DLD1 (cell line): ENCODE data around the gene MOGAT3.

ENCODE experiments used
- in situ Hi-C: cut with HindIII; loops from 2 replicates; pipeline ENCODE4 v1.10.0; 2017; ENCODE audit warnings: low sequenced_read_pairs

The MOGAT3 gene

DNA sequence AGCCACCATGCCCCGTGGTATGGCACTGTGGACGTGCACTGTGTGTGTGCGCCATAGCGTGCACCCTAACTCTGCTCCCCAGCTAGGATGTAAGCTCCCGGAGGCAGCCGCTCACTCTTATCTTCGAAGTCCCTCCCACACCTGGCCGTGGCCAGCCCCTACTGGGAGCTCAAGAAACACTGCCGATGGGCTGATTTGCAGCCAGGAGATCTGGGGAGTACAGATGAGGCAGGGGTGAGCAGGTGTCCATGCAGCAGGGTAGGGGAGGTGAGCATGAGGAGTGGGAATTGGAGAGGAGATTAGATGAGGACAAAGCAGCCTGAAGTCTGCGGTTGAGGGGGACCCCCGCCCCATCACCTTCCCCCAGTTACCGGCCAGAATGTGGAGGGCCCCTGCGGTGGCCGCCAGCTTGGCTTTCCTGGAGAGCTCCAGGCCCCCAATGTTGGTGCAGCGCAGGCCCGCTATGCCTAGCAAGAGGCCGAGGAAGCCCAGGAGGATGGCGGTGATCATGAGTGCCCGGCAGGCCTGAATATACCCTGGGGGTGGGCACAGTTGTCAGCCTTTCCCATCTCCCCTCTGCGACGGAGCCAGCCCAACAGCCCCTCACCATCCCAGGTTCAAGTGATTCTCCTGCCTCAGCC is 33.2 kb upstream of the MOGAT3 start:
- in situ Hi-C loops = no loop called here

DNA sequence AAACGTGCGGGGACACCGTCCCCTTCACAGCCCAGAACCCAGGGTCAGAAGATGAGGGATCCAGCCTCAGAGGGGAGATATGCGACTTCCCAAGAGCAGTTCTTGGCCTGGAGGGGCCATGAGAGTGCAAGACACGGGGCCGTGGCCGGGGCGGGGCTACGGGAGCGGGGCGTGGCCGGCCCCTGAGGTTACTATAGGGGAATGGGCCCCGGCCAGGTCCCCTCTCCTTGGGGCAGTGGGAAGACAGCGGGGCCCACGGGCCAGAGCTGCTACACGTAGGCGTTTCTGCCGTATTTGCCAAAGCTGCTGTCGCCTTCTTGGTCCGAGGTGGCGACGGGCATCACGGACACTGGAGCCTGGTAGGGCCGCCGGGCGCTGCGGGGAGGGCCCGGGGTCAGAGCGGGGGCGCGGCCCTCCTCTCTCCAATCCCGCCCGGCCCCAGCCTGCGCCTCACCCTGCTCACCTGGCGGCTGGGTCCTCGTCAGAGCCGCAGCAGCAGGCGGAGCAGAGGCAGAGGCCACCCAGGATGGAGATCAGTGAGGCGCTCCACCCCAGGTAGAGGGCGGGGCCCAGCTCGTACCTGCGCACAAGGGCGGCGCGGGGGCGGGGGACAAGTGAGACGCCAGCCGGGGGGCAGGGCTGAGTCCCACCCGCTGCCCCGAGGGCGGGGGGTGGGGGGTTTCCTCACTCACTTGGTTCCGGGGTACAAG is 31.5 kb upstream of the MOGAT3 start:
- in situ Hi-C loops = no loop called here

DNA sequence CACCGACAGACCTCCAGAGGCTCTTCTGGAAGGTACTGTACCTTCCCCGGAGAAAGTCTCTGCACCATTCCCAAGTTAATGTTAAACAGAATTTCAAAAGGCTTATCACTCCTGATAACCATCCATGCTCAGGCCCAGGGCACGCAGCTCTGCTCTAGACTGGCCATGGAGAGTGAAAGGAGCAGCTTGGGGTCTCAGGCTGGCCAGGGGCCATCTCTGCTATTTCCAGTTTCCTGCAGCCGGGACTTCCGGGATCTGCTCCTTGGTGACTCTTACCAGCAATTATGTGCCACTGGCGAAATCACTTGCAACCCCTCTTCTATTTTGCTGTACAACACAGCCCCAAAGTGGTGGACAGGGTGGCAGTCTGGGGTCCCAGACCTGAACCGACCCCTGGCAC is 30.8 kb upstream of the MOGAT3 start:
- in situ Hi-C loops = no loop called here

- in situ Hi-C loops = no loop called here
Observed at GRCh38 chr7:101226721-101227120, 25.9 kb upstream of the MOGAT3 start.

DNA sequence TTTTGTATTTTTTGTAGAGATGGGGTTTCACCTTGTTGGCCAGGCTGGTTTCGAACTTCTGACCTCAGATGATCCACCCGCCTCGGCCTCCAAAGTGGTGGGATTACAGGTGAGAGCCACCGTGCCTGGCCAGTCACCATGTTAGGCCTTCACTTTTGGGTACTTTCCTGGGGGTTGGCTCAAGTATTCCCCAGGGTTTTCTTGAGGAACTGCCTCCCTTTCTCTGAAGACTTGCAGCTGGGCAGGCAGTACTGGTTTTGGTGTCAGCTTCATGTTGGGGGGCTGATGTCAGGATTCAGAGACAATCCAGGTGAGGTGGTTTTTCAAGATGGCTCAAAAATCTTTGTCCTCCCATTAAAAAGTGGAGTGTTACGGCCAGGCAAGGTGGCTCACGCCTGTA is 24.8 kb upstream of the MOGAT3 start:
- in situ Hi-C loops = no loop called here

- in situ Hi-C loops = no loop called here
Observed at GRCh38 chr7:101223528-101223927, 22.7 kb upstream of the MOGAT3 start.

DNA sequence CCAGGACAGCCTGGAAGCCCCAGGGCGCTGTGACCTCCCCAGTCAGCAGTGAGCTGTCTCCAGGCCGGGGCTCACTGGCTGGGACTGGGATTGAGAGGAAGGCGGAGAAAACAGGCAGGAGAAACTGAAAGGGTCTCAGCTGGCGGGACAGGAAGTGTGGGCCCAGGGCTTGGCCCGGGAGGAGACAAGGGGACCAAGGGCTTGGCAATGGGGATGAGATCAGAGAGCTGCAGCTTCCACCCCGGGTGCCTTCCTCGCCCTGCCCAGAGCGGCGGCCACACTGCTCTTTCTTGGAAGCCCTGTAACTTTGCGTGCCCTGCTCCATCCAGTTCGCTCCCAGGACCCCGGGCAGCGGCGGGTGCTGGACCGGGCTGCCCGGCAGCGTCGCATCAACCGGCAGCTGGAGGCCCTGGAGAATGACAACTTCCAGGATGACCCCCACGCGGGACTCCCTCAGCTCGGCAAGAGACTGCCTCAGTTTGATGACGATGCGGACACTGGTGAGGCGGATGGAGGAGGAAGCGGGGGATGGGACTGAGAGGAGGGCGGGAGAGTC is 21.5 kb upstream of the MOGAT3 start:
- in situ Hi-C loops = no loop called here

- in situ Hi-C loops = no loop called here
Observed at GRCh38 chr7:101220295-101220694, 19.5 kb upstream of the MOGAT3 start.

DNA sequence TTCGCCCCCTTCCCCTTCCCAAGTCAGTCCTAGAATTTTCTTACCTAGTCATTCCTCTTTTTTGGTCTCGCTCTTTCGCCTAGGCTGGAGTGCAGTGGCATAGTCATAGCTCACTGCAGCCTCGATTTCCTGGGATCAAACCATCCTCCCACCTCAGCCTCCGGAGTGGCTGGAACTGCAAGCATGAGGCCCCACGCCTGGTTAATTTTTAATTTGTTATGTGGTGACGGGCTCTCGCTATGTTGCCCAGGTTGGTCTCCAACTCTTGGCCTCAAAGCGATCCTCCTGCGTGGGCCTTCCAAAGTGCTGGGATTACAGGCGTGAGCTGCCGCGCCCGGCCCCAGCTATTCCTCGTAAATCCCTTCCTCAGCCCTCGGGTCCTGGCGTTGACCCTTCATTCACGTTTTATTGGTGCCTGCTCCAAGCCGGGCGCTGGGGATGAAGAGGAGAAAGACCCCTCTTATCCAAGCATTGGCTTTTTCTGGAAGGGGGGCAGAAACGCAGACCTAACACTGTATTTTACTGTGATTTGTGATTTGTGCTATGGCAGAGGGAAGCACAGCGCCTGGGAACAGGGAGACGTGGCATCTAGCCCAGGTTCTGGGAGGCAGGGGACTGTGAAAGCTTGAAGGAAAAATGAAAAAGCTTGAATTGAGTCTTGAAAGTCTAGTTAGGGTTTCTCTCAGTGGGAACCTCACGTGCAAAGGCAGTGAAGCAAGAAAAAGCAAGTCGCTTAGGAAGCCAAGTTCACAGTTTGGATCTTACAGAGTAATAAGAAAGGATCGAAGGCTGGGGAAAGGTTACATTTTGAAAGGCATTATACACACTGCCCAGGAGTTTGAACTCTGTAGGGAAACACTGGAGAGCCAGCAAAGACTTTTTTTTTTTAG is 17.6 kb upstream of the MOGAT3 start:
- in situ Hi-C loops = no loop called here

DNA sequence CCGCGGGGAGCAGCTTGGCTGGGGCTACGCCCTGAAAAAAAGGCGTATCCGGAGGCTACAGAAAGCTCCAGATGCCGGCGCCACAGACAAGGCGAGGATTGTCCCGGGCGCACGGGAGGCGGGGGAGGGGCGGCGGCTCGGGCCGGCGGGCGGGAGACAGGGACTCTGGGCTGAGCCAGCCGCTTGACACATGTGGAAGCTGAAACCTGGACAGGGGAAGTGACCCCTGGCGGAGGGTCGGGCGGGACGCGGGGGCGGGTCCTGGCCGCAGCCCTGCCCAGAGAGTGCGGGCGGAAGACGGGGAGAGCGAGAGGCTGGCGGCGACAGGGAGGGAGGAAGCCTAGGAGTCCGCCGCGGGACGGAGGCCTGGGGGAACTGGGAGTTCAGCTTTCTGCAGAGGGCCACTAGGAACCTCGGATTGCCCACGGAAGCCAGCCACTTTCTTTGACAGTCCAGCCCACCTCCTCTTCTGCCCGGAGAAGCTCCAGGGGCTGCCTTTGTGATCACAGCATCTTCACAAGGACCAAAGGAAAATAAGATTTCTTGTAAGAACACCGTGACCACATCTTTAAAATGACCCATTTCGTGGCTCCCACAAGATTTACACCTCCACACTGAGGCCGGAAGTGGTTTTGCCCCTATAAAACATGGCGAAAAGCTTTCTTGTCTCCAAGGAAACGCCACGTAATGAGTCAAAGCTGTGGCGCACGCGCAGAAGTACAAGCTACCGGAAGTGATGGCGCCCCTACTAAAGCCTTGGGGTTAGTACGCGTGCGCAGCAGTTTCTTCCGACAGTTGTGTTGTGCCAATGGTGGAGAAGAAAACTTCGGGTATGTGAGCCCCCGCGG is 16.8 kb upstream of the MOGAT3 start, which contains the start of the genes PLOD3 and ZNHIT1:
PLOD3 (minus strand) TSS at position 194 of the 848 bp plus-strand sequence. CDS start 307 bp downstream, outside the sequence.
ZNHIT1 (plus strand) TSS at position 778 of the 848 bp plus-strand sequence; CDS start at position 809, 31 bp downstream.
- in situ Hi-C loops = no loop called here

DNA sequence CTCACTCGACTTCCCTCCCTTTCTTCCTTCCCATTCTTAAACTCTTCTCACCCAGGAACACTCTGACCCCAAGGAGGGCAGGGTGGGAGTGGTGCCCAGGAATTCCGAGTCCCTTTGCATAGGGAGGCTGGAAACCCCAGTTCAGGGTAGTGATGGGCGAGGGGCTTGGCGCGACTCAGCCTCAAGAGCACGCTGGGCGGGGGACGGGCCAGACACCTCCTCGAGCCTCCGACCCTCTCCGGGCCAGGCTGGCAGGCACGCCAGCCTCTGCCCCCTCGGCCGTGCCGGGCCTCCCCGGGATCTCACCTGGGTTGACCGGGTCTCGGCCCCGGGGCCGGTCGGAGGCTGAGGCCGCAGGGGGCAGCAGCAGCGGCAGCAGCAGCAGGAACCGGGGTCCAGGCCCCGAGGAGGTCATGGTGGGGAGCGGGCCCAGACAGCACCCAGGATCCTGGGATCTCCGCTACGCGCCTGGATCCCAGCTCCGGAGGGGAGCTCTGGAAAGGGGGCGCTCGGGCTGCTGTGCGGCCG is 16.1 kb upstream of the MOGAT3 start:
- in situ Hi-C loops = no loop called here

- in situ Hi-C loops = no loop called here
Observed at GRCh38 chr7:101216001-101216859, 15.4 kb upstream of the MOGAT3 start.

DNA sequence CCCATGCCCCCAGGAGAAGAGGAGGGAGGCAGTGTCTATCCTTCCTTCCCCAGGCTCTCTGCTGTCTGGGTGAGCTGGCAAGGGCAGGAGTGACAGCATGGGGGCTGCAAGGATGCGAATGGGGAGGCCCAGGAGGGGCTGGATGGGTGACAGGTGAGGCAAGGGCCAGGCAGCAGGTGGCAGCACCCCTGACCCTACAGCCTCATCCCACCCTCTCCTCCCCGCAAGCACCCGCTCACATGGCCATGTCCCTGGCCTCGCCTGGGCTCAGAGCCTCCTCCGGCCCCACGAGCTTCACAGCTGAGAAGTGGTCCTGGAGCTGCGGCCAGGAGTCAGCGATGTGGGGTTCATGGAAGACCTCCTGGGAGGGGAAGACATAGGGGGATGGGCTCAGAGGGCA is 11.2 kb upstream of the MOGAT3 start:
- in situ Hi-C loops = no loop called here

DNA sequence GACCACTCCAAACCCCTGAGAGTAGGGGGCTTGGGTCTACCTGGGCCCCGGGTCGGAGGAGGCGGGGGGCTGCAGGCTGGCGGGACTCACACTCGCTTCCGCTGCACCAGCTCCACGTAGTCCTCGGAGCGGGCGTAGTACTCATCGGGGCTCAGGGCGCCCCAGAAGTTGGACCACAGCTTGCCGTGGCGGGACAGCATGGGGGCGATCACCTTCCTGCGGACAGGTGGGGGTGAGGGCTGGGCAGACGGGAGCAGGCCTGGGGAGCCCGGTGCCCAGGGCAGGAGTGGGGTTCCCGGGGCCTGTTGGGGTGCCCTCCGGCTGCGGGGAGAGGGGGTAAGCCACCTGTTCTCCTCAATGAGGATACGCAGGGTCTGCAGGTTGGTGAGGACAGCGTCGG is 10.7 kb upstream of the MOGAT3 start:
- in situ Hi-C loops = no loop called here

DNA sequence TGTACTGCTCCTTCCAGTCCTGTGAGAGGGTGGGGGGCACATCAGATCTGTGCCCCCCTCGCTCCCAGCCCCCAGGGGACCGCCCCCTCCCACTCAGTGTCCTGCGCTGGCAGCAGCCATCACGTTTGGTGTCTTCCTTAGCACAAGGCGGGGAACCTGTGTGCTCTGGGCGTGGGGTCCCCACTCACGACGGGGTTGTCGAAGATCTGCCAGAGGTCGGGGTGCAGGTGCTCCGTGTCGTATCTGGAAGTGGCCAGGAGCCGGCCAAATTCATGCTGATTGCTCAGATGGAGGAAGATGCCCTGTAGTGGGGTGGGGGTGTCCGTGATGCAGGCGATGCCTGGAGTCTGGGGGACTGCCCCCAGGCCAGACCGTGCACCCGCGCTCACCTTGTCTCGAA is 9.3 kb upstream of the MOGAT3 start:
- in situ Hi-C loops = no loop called here

- in situ Hi-C loops = no loop called here
Observed at GRCh38 chr7:101208794-101209193, 8.0 kb upstream of the MOGAT3 start.

GRCh38 chr7:101207459-101207858 is 6.6 kb upstream of the MOGAT3 start:
- in situ Hi-C loops = no loop called here

DNA sequence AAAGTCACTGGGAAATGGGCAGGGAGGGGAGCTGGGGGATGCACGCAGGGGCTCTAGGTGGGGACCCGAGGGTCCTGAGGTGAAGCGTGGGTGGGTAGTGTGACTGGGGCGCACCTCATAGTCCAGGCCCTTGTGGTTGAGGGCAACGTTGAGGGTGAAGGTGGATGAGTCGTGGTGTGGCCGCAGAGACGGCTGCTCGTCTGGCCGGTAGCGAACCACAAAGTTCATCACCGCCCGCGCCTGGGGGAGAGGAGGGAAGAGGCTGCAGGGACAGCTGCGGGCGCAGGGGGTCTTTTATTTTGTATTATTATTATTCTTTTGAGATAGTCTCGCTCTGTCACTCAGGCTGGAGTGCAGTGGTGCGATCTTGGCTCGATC is 5.8 kb upstream of the MOGAT3 start:
- in situ Hi-C loops = no loop called here
